ENCODE results near the gene LAMTOR2. TPM values are rescaled to one million over a fixed set of nuclear protein-coding genes. Genes with fewer than 3 reads are reported as not detected.

The LAMTOR2 gene
- total RNA-seq, 1 donor from 2014 or later = 29.4 TPM

GRCh38 chr1:156090840-156091188, 36.2 kb downstream of the LAMTOR2 start:
- Histone ChIP-seq H3K9me3 (ENCODE audit: low read depth) (no peaks in the 10 kb centered on the region), H3K36me3 (peaks cover 6% of the 10 kb centered on the region), H3F3A (ENCODE audit: low read depth) (peaks cover 41% of the 10 kb centered on the region), H3K79me2 (ENCODE audit: low read depth) (peaks cover 94% of the 10 kb centered on the region), H3K27ac (no peak overlapping the region), H3K4me1 (peaks cover 14% of the 10 kb centered on the region), H4K20me1 (ENCODE audit: low read depth) (peaks cover 100% of the 10 kb centered on the region), H2AFZ (replicated peaks) (no peak overlapping the region), H3K4me2 (no peak overlapping the region), H3K4me3 (no peak overlapping the region), H3K9ac (no peak overlapping the region), H3K27me3 (no peaks in the 10 kb centered on the region)
- TF ChIP-seq EZH2phosphoT487 (IDR thresholded peaks at IDR 0.05) (no peak), EZH2 (IDR thresholded peaks at IDR 0.05) (no peak)
- TF ChIP-seq, protein P1, sequence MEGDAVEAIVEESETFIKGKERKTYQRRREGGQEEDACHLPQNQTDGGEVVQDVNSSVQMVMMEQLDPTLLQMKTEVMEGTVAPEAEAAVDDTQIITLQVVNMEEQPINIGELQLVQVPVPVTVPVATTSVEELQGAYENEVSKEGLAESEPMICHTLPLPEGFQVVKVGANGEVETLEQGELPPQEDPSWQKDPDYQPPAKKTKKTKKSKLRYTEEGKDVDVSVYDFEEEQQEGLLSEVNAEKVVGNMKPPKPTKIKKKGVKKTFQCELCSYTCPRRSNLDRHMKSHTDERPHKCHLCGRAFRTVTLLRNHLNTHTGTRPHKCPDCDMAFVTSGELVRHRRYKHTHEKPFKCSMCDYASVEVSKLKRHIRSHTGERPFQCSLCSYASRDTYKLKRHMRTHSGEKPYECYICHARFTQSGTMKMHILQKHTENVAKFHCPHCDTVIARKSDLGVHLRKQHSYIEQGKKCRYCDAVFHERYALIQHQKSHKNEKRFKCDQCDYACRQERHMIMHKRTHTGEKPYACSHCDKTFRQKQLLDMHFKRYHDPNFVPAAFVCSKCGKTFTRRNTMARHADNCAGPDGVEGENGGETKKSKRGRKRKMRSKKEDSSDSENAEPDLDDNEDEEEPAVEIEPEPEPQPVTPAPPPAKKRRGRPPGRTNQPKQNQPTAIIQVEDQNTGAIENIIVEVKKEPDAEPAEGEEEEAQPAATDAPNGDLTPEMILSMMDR (IDR thresholded peaks at IDR 0.05) = peak; percentile 87
- Mint-ChIP-seq H3K9me3 (no peaks in the 10 kb centered on the region), H3K4me1 (peaks cover 36% of the 10 kb centered on the region), H3K27ac (peak overlapping the region; percentile 35), H3K27me3 (ENCODE audit: insufficient read depth, low read depth) (peaks cover 7% of the 10 kb centered on the region), H3K36me3 (peaks cover 24% of the 10 kb centered on the region), H3K4me3 (peak overlapping the region; percentile 73)
- DNase-seq (ENCODE audit: low spot score) = peak; percentile 92

GRCh38 chr1:156091610-156092009, 37.0 kb downstream of the LAMTOR2 start:
- H3K36me3 ChIP-seq = peaks cover 6% of the 10 kb centered on the region
- TF ChIP-seq EZH2phosphoT487 (IDR thresholded peaks at IDR 0.05) (no peak), EZH2 (IDR thresholded peaks at IDR 0.05) (no peak)
- TF ChIP-seq, protein P1 (IDR thresholded peaks at IDR 0.05) = no peak
- H4K20me1 ChIP-seq (ENCODE audit: low read depth) = peaks cover 100% of the 10 kb centered on the region
- H3K4me1 ChIP-seq = peaks cover 6% of the 10 kb centered on the region
- no peak overlapping the region for H3K4me2 ChIP-seq
- no peak overlapping the region for H3K27ac Mint-ChIP-seq
- H3K27ac ChIP-seq = no peak overlapping the region
- peaks cover 40% of the 10 kb centered on the region for H3F3A ChIP-seq (ENCODE audit: low read depth)
- peak overlapping the region; percentile 25 for H3K4me3 Mint-ChIP-seq
- H3K36me3 Mint-ChIP-seq = peaks cover 28% of the 10 kb centered on the region
- no peak overlapping the region for H2AFZ ChIP-seq (replicated peaks)
- no peaks in the 10 kb centered on the region for H3K27me3 ChIP-seq
- H3K9ac ChIP-seq = no peak overlapping the region
- peaks cover 86% of the 10 kb centered on the region for H3K79me2 ChIP-seq (ENCODE audit: low read depth)
- DNase-seq (ENCODE audit: low spot score) = no peak
- no peak overlapping the region for H3K4me3 ChIP-seq
- H3K9me3 Mint-ChIP-seq = no peaks in the 10 kb centered on the region
- H3K9me3 ChIP-seq (ENCODE audit: low read depth) = no peaks in the 10 kb centered on the region
- H3K27me3 Mint-ChIP-seq (ENCODE audit: insufficient read depth, low read depth) = peaks cover 7% of the 10 kb centered on the region
- H3K4me1 Mint-ChIP-seq = peaks cover 36% of the 10 kb centered on the region

GRCh38 chr1:156095906-156096508, 41.4 kb downstream of the LAMTOR2 start:
- H3F3A ChIP-seq (ENCODE audit: low read depth) = peaks cover 44% of the 10 kb centered on the region
- Mint-ChIP-seq H3K27me3 (ENCODE audit: insufficient read depth, low read depth) (peaks cover 9% of the 10 kb centered on the region), H3K36me3 (peaks cover 43% of the 10 kb centered on the region), H3K27ac (no peak overlapping the region), H3K9me3 (no peaks in the 10 kb centered on the region), H3K4me1 (peaks cover 35% of the 10 kb centered on the region), H3K4me3 (no peak overlapping the region)
- no peaks in the 10 kb centered on the region for H3K27me3 ChIP-seq
- H3K27ac ChIP-seq = peak overlapping the region; percentile 67
- peaks cover 85% of the 10 kb centered on the region for H3K79me2 ChIP-seq (ENCODE audit: low read depth)
- DNase-seq (ENCODE audit: low spot score) = no peak
- no peak overlapping the region for H2AFZ ChIP-seq (replicated peaks)
- H3K36me3 ChIP-seq = peaks cover 6% of the 10 kb centered on the region
- no peak overlapping the region for H3K9ac ChIP-seq
- no peak overlapping the region for H3K4me3 ChIP-seq
- peaks cover 15% of the 10 kb centered on the region for H3K4me1 ChIP-seq
- H3K4me2 ChIP-seq = no peak overlapping the region
- TF ChIP-seq, protein P1 (IDR thresholded peaks at IDR 0.05) = no peak
- TF ChIP-seq EZH2phosphoT487 (IDR thresholded peaks at IDR 0.05) = no peak
- TF ChIP-seq EZH2 (IDR thresholded peaks at IDR 0.05) = no peak
- H4K20me1 ChIP-seq (ENCODE audit: low read depth) = peaks cover 100% of the 10 kb centered on the region
- H3K9me3 ChIP-seq (ENCODE audit: low read depth) = no peaks in the 10 kb centered on the region

Data from neural progenitor cell (in vitro differentiated cells).